WTC11 (cell line): ENCODE data around the gene RNF224. TPM values are rescaled to one million over a fixed set of nuclear protein-coding genes. Genes with fewer than 3 reads are reported as not detected.

Experiments
- ATAC-seq: fragments of 200-7000 bp; cut with Tn5 transposase; 2 replicates; pipeline ENCODE4 v1.10.0; 2021; ENCODE audit warnings: mild to moderate bottlenecking, moderate library complexity
- CTCF ChIA-PET: fragments of 300-600 bp; sonication (Branson Sonifier 250); formaldehyde crosslinking; loops from one replicate; lab custom pipeline; 2021; ENCODE audit warnings: antibody characterized with exemption; lab: Charles Lee
- POLR2A ChIA-PET: fragments of 350-600 bp; sonication (Branson Sonifier 250); formaldehyde crosslinking; loops from one replicate; lab custom pipeline; 2021; ENCODE audit warnings: antibody characterized with exemption; lab: Charles Lee
- DNase-seq: peaks from one replicate; pipeline ENCODE4 v3.0.0; 2021; ENCODE audit warnings: low spot score
- H3K27ac Mint-ChIP-seq: 2 replicates; pipeline ENCODE4 v1.8.0; 2021; ENCODE audit warnings: mixed read lengths
- H3K27me3 Mint-ChIP-seq: 2 replicates; pipeline ENCODE4 v1.8.0; 2021; ENCODE audit warnings: low read depth, mild to moderate bottlenecking, moderate library complexity, mixed read lengths
- H3K36me3 Mint-ChIP-seq: 2 replicates; pipeline ENCODE4 v1.8.0; 2021; ENCODE audit warnings: mixed read lengths
- H3K4me1 Mint-ChIP-seq: 2 replicates; pipeline ENCODE4 v1.8.0; 2022; ENCODE audit warnings: mixed read lengths
- H3K4me3 Mint-ChIP-seq: 2 replicates; pipeline ENCODE4 v1.8.0; 2021; ENCODE audit warnings: mild to moderate bottlenecking, moderate library complexity, mixed read lengths
- H3K9me3 Mint-ChIP-seq: 2 replicates; pipeline ENCODE4 v1.8.0; 2021; ENCODE audit warnings: mixed read lengths
- AR ChIP-seq: fragments of 250-450 bp; sonication (Bioruptor Pico); IDR thresholded peaks from 2 replicates; pipeline ENCODE4 v1.9.0; 2021; ENCODE audit warnings: mild to moderate bottlenecking
- ATF3 ChIP-seq: sonication (generic); formaldehyde crosslinking; conservative IDR thresholded peaks from 2 replicates; pipeline ENCODE4 v1.8.1; 2022; ENCODE audit warnings: mild to moderate bottlenecking, missing genetic modification reagents
- CREB1 ChIP-seq: sonication (generic); formaldehyde crosslinking; IDR thresholded peaks from 2 replicates; pipeline ENCODE4 v1.8.0; 2023; ENCODE audit warnings: mild to moderate bottlenecking, missing genetic modification reagents
- EMX1 ChIP-seq: fragments of 250-450 bp; sonication (Bioruptor Pico); IDR thresholded peaks from 2 replicates; pipeline ENCODE4 v1.8.0; 2021; ENCODE audit warnings: mild to moderate bottlenecking
- ERG ChIP-seq: fragments of 250-450 bp; sonication (Bioruptor Pico); IDR thresholded peaks from 2 replicates; pipeline ENCODE4 v1.8.0; 2021; ENCODE audit warnings: mild to moderate bottlenecking
- FOXJ3 ChIP-seq: sonication (generic); formaldehyde crosslinking; IDR thresholded peaks from 2 replicates; pipeline ENCODE4 v1.9.0; 2021; ENCODE audit warnings: missing genetic modification reagents, mild to moderate bottlenecking, borderline replicate concordance
- FOXK1 ChIP-seq: sonication (generic); formaldehyde crosslinking; IDR thresholded peaks from 2 replicates; pipeline ENCODE4 v1.8.0; 2022; ENCODE audit warnings: mild to moderate bottlenecking, moderate library complexity, missing genetic modification reagents
- GABPB1 ChIP-seq: sonication (generic); formaldehyde crosslinking; IDR thresholded peaks from 2 replicates; pipeline ENCODE4 v1.8.1; 2023; ENCODE audit warnings: mild to moderate bottlenecking, missing genetic modification reagents
- IRF1 ChIP-seq: sonication (generic); formaldehyde crosslinking; IDR thresholded peaks from 2 replicates; pipeline ENCODE4 v1.8.0; 2023; ENCODE audit warnings: missing genetic modification reagents
- JUN ChIP-seq: sonication (generic); formaldehyde crosslinking; IDR thresholded peaks from 2 replicates; pipeline ENCODE4 v1.8.0; 2023; ENCODE audit warnings: mild to moderate bottlenecking, missing genetic modification reagents
- MLX ChIP-seq: sonication (generic); formaldehyde crosslinking; IDR thresholded peaks from 2 replicates; pipeline ENCODE4 v1.8.1; 2023; ENCODE audit warnings: mild to moderate bottlenecking, missing genetic modification reagents, moderate library complexity
- NFE2L1 ChIP-seq: sonication (generic); formaldehyde crosslinking; IDR thresholded peaks from 2 replicates; pipeline ENCODE4 v1.8.1; 2023; ENCODE audit warnings: missing genetic modification reagents
- SMAD4 ChIP-seq: sonication (generic); formaldehyde crosslinking; IDR thresholded peaks from 2 replicates; pipeline ENCODE4 v1.8.0; 2022; ENCODE audit warnings: mild to moderate bottlenecking, missing genetic modification reagents
- SOX15 ChIP-seq: fragments of 250-450 bp; sonication (Bioruptor Pico); IDR thresholded peaks from 2 replicates; pipeline ENCODE4 v1.9.0; 2021; ENCODE audit warnings: mild to moderate bottlenecking
- TCF7 ChIP-seq: sonication (generic); formaldehyde crosslinking; IDR thresholded peaks from 2 replicates; pipeline ENCODE4 v1.8.0; 2022; ENCODE audit warnings: mild to moderate bottlenecking, low read depth, missing genetic modification reagents, moderate library complexity
- USF1 ChIP-seq: sonication (generic); formaldehyde crosslinking; IDR thresholded peaks from 2 replicates; pipeline ENCODE4 v1.8.0; 2022; ENCODE audit warnings: mild to moderate bottlenecking, missing genetic modification reagents
- ZNF263 ChIP-seq: sonication (generic); formaldehyde crosslinking; IDR thresholded peaks from 2 replicates; pipeline ENCODE4 v1.8.1; 2022; ENCODE audit warnings: low read depth, mild to moderate bottlenecking, moderate library complexity, missing genetic modification reagents
- ZNF281 ChIP-seq: sonication (generic); formaldehyde crosslinking; IDR thresholded peaks from 2 replicates; pipeline ENCODE4 v1.8.0; 2023; ENCODE audit warnings: mild to moderate bottlenecking, missing genetic modification reagents
- ZNF396 ChIP-seq: fragments of 250-450 bp; sonication (Bioruptor Pico); IDR thresholded peaks from 2 replicates; pipeline ENCODE4 v1.8.0; 2021; ENCODE audit warnings: mild to moderate bottlenecking, moderate library complexity, borderline replicate concordance
- ZNF416 ChIP-seq: fragments of 250-450 bp; sonication (Bioruptor Pico); IDR thresholded peaks from 2 replicates; pipeline ENCODE4 v1.9.0; 2021; ENCODE audit warnings: mild to moderate bottlenecking, inconsistent platforms
- ZNF425 ChIP-seq: fragments of 250-450 bp; sonication (Bioruptor Pico); conservative IDR thresholded peaks from 2 replicates; pipeline ENCODE4 v1.9.0; 2021; ENCODE audit warnings: mild to moderate bottlenecking
- total RNA-seq: library from RNA; stranded (reverse); gene quantifications from 3 replicates; pipeline ENCODE4 v1.2.3, GENCODE V29; 2021

Gene RNF224
- total RNA-seq, 1 experiment from 2014 or later = 0.59 TPM

- TF ChIP-seq USF1 (CRISPR knock-in tag) = no peak
- no peak for TF ChIP-seq SMAD4
- TF ChIP-seq ZNF425 (CRISPR knock-in tag) = no peak
- no peak for TF ChIP-seq ZNF416
- no peak for TF ChIP-seq FOXK1 (CRISPR knock-in tag)
Observed at GRCh38 chr9:137263506-137263905, 36.2 kb downstream of the RNF224 start (continued).

GRCh38 chr9:137264067-137264466, 36.8 kb downstream of the RNF224 start:
- ChIA-PET POLR2A (no interaction called here), CTCF (interaction anchor here (1.1 kb wide), 1 partner anchor 28 kb away, joined by 3 read pairs; no protein-coding TSS in a partner anchor)
- no peak for ATAC-seq
- Mint-ChIP-seq H3K27ac (no peak overlapping the region), H3K27me3 (no peaks in the 10 kb centered on the region), H3K4me1 (peaks cover 3% of the 10 kb centered on the region; the same call in 1 of the 2 replicates), H3K36me3 (peaks cover 13% of the 10 kb centered on the region), H3K9me3 (no peaks in the 10 kb centered on the region), H3K4me3 (no peak overlapping the region)
- TF ChIP-seq FOXJ3 = no peak
- TF ChIP-seq ERG = no peak
- no peak for TF ChIP-seq MLX
- TF ChIP-seq TCF7 (CRISPR knock-in tag) = no peak
- TF ChIP-seq ZNF396 (CRISPR knock-in tag) = no peak
- TF ChIP-seq JUN (CRISPR knock-in tag) = no peak
- no peak for TF ChIP-seq EMX1 (CRISPR knock-in tag)
- no peak for TF ChIP-seq SOX15 (CRISPR knock-in tag)
- no peak for TF ChIP-seq FOXK1 (CRISPR knock-in tag)
- TF ChIP-seq NFE2L1 (CRISPR knock-in tag) = no peak
- TF ChIP-seq GABPB1 = no peak
- TF ChIP-seq ZNF263 (CRISPR knock-in tag) = no peak
- no peak for TF ChIP-seq CREB1 (CRISPR knock-in tag)
- TF ChIP-seq ATF3 (CRISPR knock-in tag) = no peak
- DNase-seq = no peak

GRCh38 chr9:137265496-137266161, 38.3 kb downstream of the RNF224 start:
- ChIA-PET CTCF (interaction anchor here (0.9 kb wide), 1 partner anchor 76 kb away, joined by 4 read pairs; no protein-coding TSS in a partner anchor), POLR2A (interaction anchor here (0.8 to 1.1 kb wide), 2 partner anchors 25 to 31 kb away, joined by 3 read pairs; partner anchors contain the start of gene TUBB4B)
- Mint-ChIP-seq H3K4me3 (no peak overlapping the region), H3K27me3 (no peaks in the 10 kb centered on the region), H3K27ac (no peak overlapping the region), H3K36me3 (peaks cover 18% of the 10 kb centered on the region), H3K9me3 (no peaks in the 10 kb centered on the region), H3K4me1 (peaks cover 3% of the 10 kb centered on the region; the same call in 1 of the 2 replicates)
- DNase-seq (no peak), ATAC-seq (no peak)
- TF ChIP-seq GABPB1 = no peak
- no peak for TF ChIP-seq ZNF281 (CRISPR knock-in tag)
- TF ChIP-seq AR (CRISPR knock-in tag) = no peak
- TF ChIP-seq IRF1 (CRISPR knock-in tag) = no peak
- no peak for TF ChIP-seq USF1 (CRISPR knock-in tag)
